ENCODE results near the gene COPS3. TPM values are rescaled to one million over a fixed set of nuclear protein-coding genes. Genes with fewer than 3 reads are reported as not detected.

COPS3 gene
- 134 to 156 TPM (median 151 TPM) in 5 replicates for total RNA-seq (2022; extraction: Qiagen RNA extraction; ENCODE audit: low read depth)

GRCh38 chr17:17280613-17281549 lies at the start of gene COPS3:
Gene COPS3 (minus strand): TSS chr17:17281246. CDS start chr17:17281186, 60 bp downstream.

GRCh38 chr17:17303010-17303846 lies 22.2 kb upstream of the COPS3 start, which contains the start of gene NT5M:
Gene NT5M (plus strand): TSS chr17:17303373. CDS start chr17:17303551, 178 bp downstream.

GRCh38 chr17:17237026-17237799 lies 43.8 kb downstream of the COPS3 start, which contains the start of gene FLCN:
Gene FLCN (minus strand): TSS chr17:17237168. CDS start chr17:17228137, 9,031 bp downstream.

GRCh38 chr17:17206124-17206912 lies 74.7 kb downstream of the COPS3 start, which contains the start of gene PLD6:
Gene PLD6 (minus strand): TSS chr17:17206333. CDS start chr17:17206286, 47 bp downstream.

Other genes starting within 250 kb of the COPS3 start
- gene MPRIP, start 238.8 kb downstream of the COPS3 start, total RNA-seq (2022; extraction: Qiagen RNA extraction; ENCODE audit: low read depth): 225 to 429 TPM (median 370 TPM) in 5 replicates
- gene PLD6, start 74.9 kb downstream of the COPS3 start, total RNA-seq (2022; extraction: Qiagen RNA extraction; ENCODE audit: low read depth): 6.5 to 8.2 TPM (median 7.3 TPM) in 5 replicates
- 23.7 to 37.0 TPM (median 35.4 TPM) in 5 replicates for gene FLCN, start 44.1 kb downstream of the COPS3 start, total RNA-seq (2022; extraction: Qiagen RNA extraction; ENCODE audit: low read depth)
- 6.0 to 13.4 TPM (median 11.0 TPM) in 5 replicates for gene NT5M, start 22.1 kb upstream of the COPS3 start, total RNA-seq (2022; extraction: Qiagen RNA extraction; ENCODE audit: low read depth)
- 14.4 to 21.9 TPM (median 19.4 TPM) in 5 replicates for gene MED9, start 195.8 kb upstream of the COPS3 start, total RNA-seq (2022; extraction: Qiagen RNA extraction; ENCODE audit: low read depth)
- 0.51 to 1.5 TPM (median 1.2 TPM) in 5 replicates for gene RASD1, start 215.1 kb upstream of the COPS3 start, total RNA-seq (2022; extraction: Qiagen RNA extraction; ENCODE audit: low read depth)